ENCODE data around the gene MYO9B. TPM values are rescaled to one million over a fixed set of nuclear protein-coding genes. Genes with fewer than 3 reads are reported as not detected.

The MYO9B gene
- total RNA-seq, 1 donor from 2014 or later, result 83.8 TPM

DNA sequence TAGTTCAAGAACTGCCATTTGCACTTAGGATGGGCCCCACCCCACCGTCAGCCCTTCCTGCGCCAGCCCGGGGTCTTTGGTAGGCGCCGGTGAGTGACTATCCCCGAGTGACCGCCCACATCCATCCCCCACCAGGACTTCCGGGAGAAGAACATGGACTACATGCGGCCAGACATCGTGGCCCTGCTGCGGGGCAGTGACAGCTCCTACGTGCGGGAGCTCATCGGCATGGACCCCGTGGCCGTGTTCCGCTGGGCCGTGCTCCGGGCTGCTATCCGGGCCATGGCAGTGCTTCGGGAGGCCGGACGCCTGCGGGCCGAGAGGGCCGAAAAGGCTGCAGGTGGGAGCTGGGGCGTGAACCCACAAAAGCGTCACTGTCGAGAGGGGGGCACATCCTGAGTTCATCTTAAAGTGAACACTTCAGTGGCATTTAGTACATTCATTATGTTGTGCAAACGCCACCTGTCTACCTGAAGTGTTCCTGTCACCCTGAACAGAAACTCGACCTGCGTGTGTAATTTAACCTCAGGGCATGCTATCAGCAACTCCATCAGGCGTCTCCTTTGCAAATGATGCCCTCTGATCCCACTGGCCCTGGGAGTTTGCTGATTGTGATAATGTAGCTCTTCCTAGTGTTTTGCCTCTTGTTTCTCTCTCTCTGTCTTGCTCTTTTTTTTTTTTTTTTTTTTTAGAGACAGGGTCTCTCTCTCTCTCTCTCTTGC, 97.2 kb downstream of the MYO9B start:
- H3K4me1 Mint-ChIP-seq (ENCODE audit: unreplicated experiment), result no peaks in the 10 kb centered on the region
- TF ChIP-seq, protein P1, sequence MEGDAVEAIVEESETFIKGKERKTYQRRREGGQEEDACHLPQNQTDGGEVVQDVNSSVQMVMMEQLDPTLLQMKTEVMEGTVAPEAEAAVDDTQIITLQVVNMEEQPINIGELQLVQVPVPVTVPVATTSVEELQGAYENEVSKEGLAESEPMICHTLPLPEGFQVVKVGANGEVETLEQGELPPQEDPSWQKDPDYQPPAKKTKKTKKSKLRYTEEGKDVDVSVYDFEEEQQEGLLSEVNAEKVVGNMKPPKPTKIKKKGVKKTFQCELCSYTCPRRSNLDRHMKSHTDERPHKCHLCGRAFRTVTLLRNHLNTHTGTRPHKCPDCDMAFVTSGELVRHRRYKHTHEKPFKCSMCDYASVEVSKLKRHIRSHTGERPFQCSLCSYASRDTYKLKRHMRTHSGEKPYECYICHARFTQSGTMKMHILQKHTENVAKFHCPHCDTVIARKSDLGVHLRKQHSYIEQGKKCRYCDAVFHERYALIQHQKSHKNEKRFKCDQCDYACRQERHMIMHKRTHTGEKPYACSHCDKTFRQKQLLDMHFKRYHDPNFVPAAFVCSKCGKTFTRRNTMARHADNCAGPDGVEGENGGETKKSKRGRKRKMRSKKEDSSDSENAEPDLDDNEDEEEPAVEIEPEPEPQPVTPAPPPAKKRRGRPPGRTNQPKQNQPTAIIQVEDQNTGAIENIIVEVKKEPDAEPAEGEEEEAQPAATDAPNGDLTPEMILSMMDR (conservative IDR thresholded peaks at IDR 0.05), result no peak
- H3K27me3 Mint-ChIP-seq, result no peaks in the 10 kb centered on the region
- no peak for DNase-seq (ENCODE audit: extremely low spot score, unreplicated experiment)
- peak overlapping the region; percentile 69 for H3K27ac Mint-ChIP-seq
- no peak overlapping the region for H3K4me3 Mint-ChIP-seq
- H3K9me3 Mint-ChIP-seq, result no peaks in the 10 kb centered on the region
- peaks cover 14% of the 10 kb centered on the region for H3K36me3 Mint-ChIP-seq

DNA sequence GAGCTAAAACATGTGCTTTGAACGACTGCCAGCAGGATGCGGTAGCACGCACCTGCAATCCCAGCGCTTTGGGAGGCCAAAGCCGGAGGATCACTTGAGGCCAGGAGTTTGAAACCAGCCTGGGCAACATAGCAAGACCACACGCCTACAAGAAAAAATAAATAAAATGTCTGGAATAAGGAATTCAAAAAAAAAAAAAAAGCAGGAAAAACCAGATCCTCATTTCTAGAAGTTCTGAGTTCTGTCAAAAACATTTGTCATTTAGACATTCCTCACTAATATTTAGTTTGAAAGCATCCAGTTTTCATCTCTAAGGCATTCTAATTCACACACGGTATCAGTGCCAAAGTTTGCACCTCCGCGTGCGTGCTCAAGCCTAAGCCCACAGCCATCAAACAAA, 102.7 kb downstream of the MYO9B start:
- H3K27me3 Mint-ChIP-seq, result no peaks in the 10 kb centered on the region
- no peaks in the 10 kb centered on the region for H3K9me3 Mint-ChIP-seq
- no peak overlapping the region for H3K4me3 Mint-ChIP-seq
- TF ChIP-seq, protein P1 (conservative IDR thresholded peaks at IDR 0.05), result no peak
- no peaks in the 10 kb centered on the region for H3K4me1 Mint-ChIP-seq (ENCODE audit: unreplicated experiment)
- peak overlapping the region; percentile 59 for H3K27ac Mint-ChIP-seq
- DNase-seq (ENCODE audit: extremely low spot score, unreplicated experiment), result no peak
- H3K36me3 Mint-ChIP-seq, result peaks cover 3% of the 10 kb centered on the region

GRCh38 chr19:17180997-17181702, 105.6 kb downstream of the MYO9B start:
- no peak overlapping the region for H3K4me3 Mint-ChIP-seq
- TF ChIP-seq, protein P1 (conservative IDR thresholded peaks at IDR 0.05), result no peak
- H3K27me3 Mint-ChIP-seq, result no peaks in the 10 kb centered on the region
- peaks cover 5% of the 10 kb centered on the region for H3K4me1 Mint-ChIP-seq (ENCODE audit: unreplicated experiment)
- H3K27ac Mint-ChIP-seq, result no peak overlapping the region
- H3K36me3 Mint-ChIP-seq, result peaks cover 9% of the 10 kb centered on the region
- no peak for DNase-seq (ENCODE audit: extremely low spot score, unreplicated experiment)
- no peaks in the 10 kb centered on the region for H3K9me3 Mint-ChIP-seq

- Mint-ChIP-seq H3K27me3 (no peaks in the 10 kb centered on the region), H3K4me3 (no peak overlapping the region), H3K36me3 (peaks cover 6% of the 10 kb centered on the region), H3K27ac (peak overlapping the region; percentile 61), H3K9me3 (no peaks in the 10 kb centered on the region), H3K4me1 (ENCODE audit: unreplicated experiment) (peaks cover 5% of the 10 kb centered on the region)
- TF ChIP-seq, protein P1 (conservative IDR thresholded peaks at IDR 0.05), result no peak
- DNase-seq (ENCODE audit: extremely low spot score, unreplicated experiment), result no peak
Measured at GRCh38 chr19:17183271-17183761, 107.7 kb downstream of the MYO9B start.

DNA sequence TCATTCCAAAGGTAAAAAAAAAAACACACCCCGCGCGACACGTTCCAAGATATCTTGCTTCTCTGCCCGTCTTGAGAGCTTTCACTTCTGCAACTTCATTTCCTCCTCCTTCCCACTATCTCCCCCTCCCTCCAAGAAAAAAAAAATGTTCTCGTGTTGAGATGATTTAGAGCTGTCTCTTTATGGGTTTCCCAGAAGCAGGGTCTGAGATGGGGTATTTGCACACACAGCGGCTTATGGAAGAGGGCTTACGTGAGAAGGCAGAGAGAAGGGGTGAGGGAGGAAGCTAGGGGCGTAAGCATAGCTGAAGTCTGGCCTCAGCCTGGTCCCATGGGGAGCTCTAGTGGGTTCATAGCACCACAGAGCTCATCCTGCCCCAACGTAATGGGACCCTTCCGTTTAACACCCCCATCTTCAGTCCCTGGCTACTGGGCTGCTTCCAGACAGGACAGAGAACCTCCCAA, 108.3 kb downstream of the MYO9B start:
- peaks cover 6% of the 10 kb centered on the region for H3K36me3 Mint-ChIP-seq
- peak overlapping the region; percentile 61 for H3K27ac Mint-ChIP-seq
- DNase-seq (ENCODE audit: extremely low spot score, unreplicated experiment), result no peak
- H3K4me1 Mint-ChIP-seq (ENCODE audit: unreplicated experiment), result peaks cover 5% of the 10 kb centered on the region
- no peak overlapping the region for H3K4me3 Mint-ChIP-seq
- no peaks in the 10 kb centered on the region for H3K9me3 Mint-ChIP-seq
- no peaks in the 10 kb centered on the region for H3K27me3 Mint-ChIP-seq
- TF ChIP-seq, protein P1 (conservative IDR thresholded peaks at IDR 0.05), result no peak

Measured in type B pancreatic cell (in vitro differentiated cells).